Measurements from ENCODE around the gene ETFA. TPM values are rescaled to one million over a fixed set of nuclear protein-coding genes. Genes with fewer than 3 reads are reported as not detected.

The ETFA gene
- total RNA-seq, 2 experiments from 2014 or later = 100 to 136 TPM

DNA sequence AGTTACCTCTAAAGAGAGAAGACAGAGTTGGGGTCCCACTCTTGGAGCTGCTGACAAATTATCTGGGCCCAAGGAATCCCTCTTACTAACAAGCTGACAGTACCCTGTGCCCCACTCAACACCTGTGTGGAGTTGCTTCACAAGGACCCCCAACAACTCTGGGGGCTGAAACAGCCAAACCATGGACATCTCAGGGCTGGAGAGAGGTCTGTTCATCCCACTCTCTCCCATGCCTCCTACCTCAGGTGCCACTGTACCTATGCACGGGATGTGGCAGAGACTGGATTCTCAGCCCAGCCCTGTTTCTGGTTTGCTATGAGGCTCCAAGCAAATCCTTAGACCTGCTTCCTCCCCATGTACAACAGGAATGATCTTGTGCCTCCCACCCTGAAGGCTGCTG is 101.7 kb downstream of the ETFA start:
- no peaks in the 10 kb centered on the region for H3K27me3 Mint-ChIP-seq
- intact Hi-C loops (cut with DNase I, micrococcal nuclease) = no loop called here
- DNase-seq (no peak), ATAC-seq (no peak)
- peaks cover 4% of the 10 kb centered on the region for H3K36me3 Mint-ChIP-seq (ENCODE audit: low read depth)
- H3K9me3 Mint-ChIP-seq (ENCODE audit: low read depth) = no peaks in the 10 kb centered on the region
- CTCF ChIA-PET = no interaction called here
- no peaks in the 10 kb centered on the region for H3K4me1 Mint-ChIP-seq
- no peak overlapping the region for H3K4me3 Mint-ChIP-seq
- POLR2A ChIA-PET = no interaction called here
- H3K27ac Mint-ChIP-seq = no peak overlapping the region

GRCh38 chr15:76208786-76209424 is 102.4 kb downstream of the ETFA start:
- intact Hi-C loops (cut with DNase I, micrococcal nuclease) = no loop called here
- POLR2A ChIA-PET = no interaction called here
- DNase-seq (peak; percentile 26), ATAC-seq (peak; percentile 78)
- no peaks in the 10 kb centered on the region for H3K9me3 Mint-ChIP-seq (ENCODE audit: low read depth)
- no peaks in the 10 kb centered on the region for H3K4me1 Mint-ChIP-seq
- H3K4me3 Mint-ChIP-seq = no peak overlapping the region
- H3K27ac Mint-ChIP-seq = no peak overlapping the region
- CTCF ChIA-PET = interaction anchor here (0.6 to 0.7 kb wide), 2 partner anchors 659 to 816 kb away, joined by 4 read pairs; no protein-coding TSS in a partner anchor
- H3K27me3 Mint-ChIP-seq = no peaks in the 10 kb centered on the region
- H3K36me3 Mint-ChIP-seq (ENCODE audit: low read depth) = peaks cover 4% of the 10 kb centered on the region

DNA sequence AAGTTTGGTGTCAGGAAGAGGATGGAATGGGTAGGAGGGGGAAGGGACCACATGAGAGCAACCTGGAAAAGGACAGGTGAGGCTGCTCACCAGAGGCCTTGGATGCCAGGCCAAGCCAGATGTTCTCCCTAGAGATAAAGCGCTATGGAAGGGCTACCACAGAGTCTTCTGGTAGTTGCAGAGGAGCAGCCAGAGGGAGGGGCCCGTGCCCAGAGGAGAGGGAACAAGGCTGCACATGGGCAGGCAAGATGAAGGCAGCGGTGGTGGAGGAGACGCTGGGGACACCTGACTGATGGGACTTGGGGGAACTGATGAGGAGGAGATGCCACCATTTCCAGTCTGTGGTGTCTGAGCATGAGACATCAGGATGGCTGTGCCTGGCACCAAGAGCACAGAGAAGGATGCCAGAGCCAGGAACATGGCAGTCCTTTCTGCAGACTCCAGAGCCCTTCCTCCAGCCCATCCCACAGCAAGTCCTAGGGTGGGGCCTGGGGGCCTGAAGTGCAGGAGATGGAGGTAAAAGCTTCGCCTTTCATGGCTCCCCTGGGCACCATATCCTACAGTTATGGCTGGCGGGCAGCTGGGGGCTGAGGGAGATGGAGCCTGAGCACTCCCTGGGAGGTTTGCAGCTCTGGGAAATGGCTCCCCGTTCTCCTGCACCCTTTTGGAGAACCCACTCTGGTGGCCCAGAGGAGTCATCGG is 103.0 kb downstream of the ETFA start:
- no peaks in the 10 kb centered on the region for H3K9me3 Mint-ChIP-seq (ENCODE audit: low read depth)
- no peak overlapping the region for H3K27ac Mint-ChIP-seq
- peaks cover 4% of the 10 kb centered on the region for H3K36me3 Mint-ChIP-seq (ENCODE audit: low read depth)
- DNase-seq (no peak), ATAC-seq (no peak)
- ChIA-PET CTCF (interaction anchor here (0.6 to 0.7 kb wide), 2 partner anchors 816 to 1413 kb away, joined by 3 to 4 read pairs; no protein-coding TSS in a partner anchor), POLR2A (no interaction called here)
- no peaks in the 10 kb centered on the region for H3K27me3 Mint-ChIP-seq
- intact Hi-C loops (cut with DNase I, micrococcal nuclease) = no loop called here
- H3K4me3 Mint-ChIP-seq = no peak overlapping the region
- no peaks in the 10 kb centered on the region for H3K4me1 Mint-ChIP-seq

DNA sequence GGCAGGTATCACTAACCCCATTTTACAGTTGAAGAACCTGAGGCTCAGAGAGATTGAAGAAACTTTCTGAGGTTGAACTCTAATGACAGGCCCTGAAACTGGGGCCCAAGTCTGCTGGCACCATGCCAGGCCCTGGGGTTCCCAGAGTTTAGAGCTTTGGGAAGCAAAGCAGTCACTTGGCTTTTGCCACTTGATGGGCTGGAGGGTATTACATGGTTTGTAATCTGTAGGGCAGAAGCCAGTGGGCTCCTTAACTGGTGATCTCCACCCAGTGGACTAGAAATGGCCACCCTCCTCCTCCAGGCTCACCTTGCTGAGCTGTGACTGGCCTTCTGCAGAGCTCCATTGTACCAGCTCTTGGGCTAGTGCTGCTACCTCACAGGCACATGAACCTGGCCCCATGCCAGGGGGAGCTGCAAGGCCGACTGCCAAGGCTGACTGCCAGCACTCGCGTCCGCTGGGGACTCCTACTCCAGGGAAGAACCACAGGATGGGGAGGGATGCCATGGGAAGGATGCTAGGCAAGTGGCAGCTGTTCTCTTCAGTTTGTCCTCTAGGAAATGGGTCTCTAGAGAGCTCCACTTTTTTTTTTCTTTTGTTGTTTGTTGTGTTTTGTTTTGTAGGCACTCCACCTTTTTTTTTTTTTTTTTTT is 104.8 kb downstream of the ETFA start:
- ChIA-PET CTCF (interaction anchor here (0.6 to 1.2 kb wide), 4 partner anchors 15 to 129 kb away, joined by 3 to 4 read pairs (median 4); no protein-coding TSS in a partner anchor), POLR2A (interaction anchor here (1.0 kb wide), 1 partner anchor 53 kb away, joined by 4 read pairs; no protein-coding TSS in a partner anchor)
- Mint-ChIP-seq H3K9me3 (ENCODE audit: low read depth) (no peaks in the 10 kb centered on the region), H3K36me3 (ENCODE audit: low read depth) (peaks cover 4% of the 10 kb centered on the region), H3K4me3 (no peak overlapping the region), H3K27me3 (no peaks in the 10 kb centered on the region), H3K4me1 (no peaks in the 10 kb centered on the region), H3K27ac (no peak overlapping the region)
- no peak for DNase-seq
- ATAC-seq = no peak
- intact Hi-C loops (cut with DNase I, micrococcal nuclease) = no loop called here

GRCh38 chr15:76204916-76205460 is 106.3 kb downstream of the ETFA start:
- Mint-ChIP-seq H3K27ac (no peak overlapping the region), H3K36me3 (ENCODE audit: low read depth) (no peaks in the 10 kb centered on the region), H3K9me3 (ENCODE audit: low read depth) (no peaks in the 10 kb centered on the region)

GRCh38 chr15:76204109-76204845 is 107.0 kb downstream of the ETFA start:
- Mint-ChIP-seq H3K27ac (no peak overlapping the region), H3K4me3 (no peak overlapping the region), H3K4me1 (no peaks in the 10 kb centered on the region), H3K36me3 (ENCODE audit: low read depth) (no peaks in the 10 kb centered on the region), H3K9me3 (ENCODE audit: low read depth) (no peaks in the 10 kb centered on the region), H3K27me3 (no peaks in the 10 kb centered on the region)
- intact Hi-C loops (cut with DNase I, micrococcal nuclease) = no loop called here
- POLR2A ChIA-PET = no interaction called here
- no peak for DNase-seq
- CTCF ChIA-PET = no interaction called here
- ATAC-seq = no peak

More at GRCh38 chr15:76204916-76205460, 106.3 kb downstream of the ETFA start:
- no peak for DNase-seq
- CTCF ChIA-PET = no interaction called here
- H3K27me3 Mint-ChIP-seq = no peaks in the 10 kb centered on the region
- no peak for ATAC-seq
- intact Hi-C loops (cut with DNase I, micrococcal nuclease) = no loop called here
- POLR2A ChIA-PET = no interaction called here
- no peaks in the 10 kb centered on the region for H3K4me1 Mint-ChIP-seq
- H3K4me3 Mint-ChIP-seq = no peak overlapping the region

DNA sequence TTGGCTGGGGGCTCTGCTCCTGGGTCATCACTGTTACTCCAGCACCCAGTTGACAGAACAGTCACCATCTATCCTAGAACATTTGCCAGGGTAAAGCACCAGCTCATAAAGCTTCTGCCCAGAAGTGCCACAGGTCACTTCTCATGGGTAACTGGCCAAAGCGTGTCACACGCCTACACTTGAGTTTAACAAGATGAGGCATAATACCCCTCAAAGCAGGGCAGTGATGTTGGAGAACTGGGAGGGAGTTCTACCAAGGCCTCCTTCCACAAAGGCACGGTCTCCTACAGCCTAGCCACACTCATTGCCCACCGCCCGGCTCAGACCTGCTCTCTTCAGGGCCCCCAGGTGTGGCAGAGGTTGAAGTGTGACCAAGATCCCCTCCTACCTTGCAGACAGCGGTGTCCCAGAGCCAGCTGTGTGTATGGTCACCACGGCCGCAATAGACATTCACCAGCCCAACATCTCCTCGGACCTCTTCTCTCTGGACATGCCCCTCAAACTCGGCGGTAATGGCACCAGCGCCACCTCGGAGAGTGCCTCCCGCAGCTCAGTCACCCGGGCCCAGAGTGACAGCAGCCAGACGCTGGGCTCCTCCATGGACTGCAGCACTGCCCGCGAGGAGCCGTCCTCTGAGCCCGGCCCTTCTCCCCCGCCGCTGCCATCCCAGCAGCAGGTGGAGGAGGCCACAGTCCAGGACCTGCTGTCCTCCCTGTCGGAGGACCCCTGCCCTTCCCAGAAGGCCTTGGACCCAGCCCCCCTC is 107.7 kb downstream of the ETFA start:
- H3K4me3 Mint-ChIP-seq = no peak overlapping the region
- ATAC-seq = no peak
- DNase-seq = no peak
- ChIA-PET CTCF (no interaction called here), POLR2A (no interaction called here)
- no peaks in the 10 kb centered on the region for H3K27me3 Mint-ChIP-seq
- no peak overlapping the region for H3K27ac Mint-ChIP-seq
- H3K4me1 Mint-ChIP-seq = no peaks in the 10 kb centered on the region
- no peaks in the 10 kb centered on the region for H3K36me3 Mint-ChIP-seq (ENCODE audit: low read depth)
- intact Hi-C loops (cut with DNase I, micrococcal nuclease) = no loop called here
- no peaks in the 10 kb centered on the region for H3K9me3 Mint-ChIP-seq (ENCODE audit: low read depth)

- Mint-ChIP-seq H3K27ac (no peak overlapping the region), H3K4me3 (no peak overlapping the region), H3K27me3 (no peaks in the 10 kb centered on the region), H3K36me3 (ENCODE audit: low read depth) (no peaks in the 10 kb centered on the region), H3K9me3 (ENCODE audit: low read depth) (no peaks in the 10 kb centered on the region), H3K4me1 (no peaks in the 10 kb centered on the region)
- DNase-seq (no peak), ATAC-seq (no peak)
- intact Hi-C loops (cut with DNase I, micrococcal nuclease) = no loop called here
- ChIA-PET POLR2A (no interaction called here), CTCF (interaction anchor here (0.6 kb wide), 2 partner anchors 11 to 1672 kb away, joined by 3 read pairs; no protein-coding TSS in a partner anchor)
These were observed 109.6 kb downstream of the ETFA start for GRCh38 chr15:76201536-76202255.

DNA sequence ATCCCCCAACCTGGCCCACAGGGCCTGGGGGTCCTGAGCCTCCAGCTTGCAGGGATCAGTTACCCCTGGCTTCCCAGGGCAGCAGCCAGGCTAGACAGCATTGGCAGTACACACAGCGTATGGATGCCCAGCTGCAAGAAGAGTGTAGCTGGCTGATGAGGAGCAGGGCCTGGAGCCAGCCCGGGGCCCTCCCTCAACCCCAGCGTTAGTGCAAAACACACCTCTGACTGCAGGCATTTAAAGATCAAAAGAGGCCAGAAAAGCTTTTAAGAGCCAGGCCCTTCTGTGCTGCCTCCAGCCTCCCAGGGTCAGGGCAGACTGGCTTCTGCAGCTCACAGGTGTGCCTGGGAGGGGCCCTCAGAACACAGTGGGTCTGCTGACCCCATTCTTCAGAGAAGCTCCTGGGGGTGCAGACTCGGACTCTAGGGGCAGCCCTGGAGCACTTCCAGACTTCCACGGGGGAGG is 110.6 kb downstream of the ETFA start:
- DNase-seq (no peak), ATAC-seq (no peak)
- H3K27me3 Mint-ChIP-seq = no peaks in the 10 kb centered on the region
- no peaks in the 10 kb centered on the region for H3K9me3 Mint-ChIP-seq (ENCODE audit: low read depth)
- H3K4me1 Mint-ChIP-seq = no peaks in the 10 kb centered on the region
- intact Hi-C loops (cut with DNase I, micrococcal nuclease) = no loop called here
- ChIA-PET CTCF (interaction anchor here (0.6 to 0.7 kb wide), 2 partner anchors 72 to 562 kb away, joined by 3 read pairs; no protein-coding TSS in a partner anchor), POLR2A (no interaction called here)
- no peaks in the 10 kb centered on the region for H3K36me3 Mint-ChIP-seq (ENCODE audit: low read depth)
- H3K4me3 Mint-ChIP-seq = no peak overlapping the region
- H3K27ac Mint-ChIP-seq = no peak overlapping the region

DNA sequence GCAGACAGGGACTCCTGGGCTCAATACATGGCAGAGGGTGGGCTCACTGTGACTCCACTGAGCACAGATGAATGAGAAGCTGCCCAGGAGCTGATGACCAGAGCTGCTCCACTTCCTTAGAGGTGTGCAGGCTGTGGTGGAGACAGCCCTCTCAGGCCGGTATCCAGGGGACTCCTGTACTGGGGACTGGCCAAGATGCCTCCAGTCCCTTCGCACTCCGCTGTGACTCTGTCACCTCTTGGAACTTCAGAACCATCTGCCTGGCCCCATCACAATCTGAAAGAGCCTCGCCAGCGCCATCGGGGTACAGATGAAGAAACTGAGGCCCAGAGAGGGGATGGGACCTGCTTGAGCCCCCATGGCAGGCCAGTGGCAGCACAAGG is 111.2 kb downstream of the ETFA start:
- no peak for DNase-seq
- H3K9me3 Mint-ChIP-seq (ENCODE audit: low read depth) = no peaks in the 10 kb centered on the region
- POLR2A ChIA-PET = no interaction called here
- intact Hi-C loops (cut with DNase I, micrococcal nuclease) = no loop called here
- no peak overlapping the region for H3K27ac Mint-ChIP-seq
- H3K27me3 Mint-ChIP-seq = no peaks in the 10 kb centered on the region
- no peak overlapping the region for H3K4me3 Mint-ChIP-seq
- CTCF ChIA-PET = interaction anchor here (0.6 kb wide), 2 partner anchors 15 to 562 kb away, joined by 3 to 4 read pairs; no protein-coding TSS in a partner anchor
- H3K4me1 Mint-ChIP-seq = no peaks in the 10 kb centered on the region
- no peaks in the 10 kb centered on the region for H3K36me3 Mint-ChIP-seq (ENCODE audit: low read depth)
- no peak for ATAC-seq
